Muscle layer of duodenum (tissue), 2 donors: Measurements from ENCODE around the gene RASA3.
"Not testable (repeated sequence)": the region's sequence is repeated elsewhere in the genome, so short reads cannot be mapped to it uniquely, and the experiment has no call there.

Experiments
- H3K27ac ChIP-seq: one replicate; pipeline ENCODE4 v1.7.0; 2013; ENCODE audit warnings: mild to moderate bottlenecking, low read length
- H3K27me3 ChIP-seq: one replicate; pipeline ENCODE4 v1.7.0; 2013; ENCODE audit warnings: low read depth, mild to moderate bottlenecking, control low read depth, low read length
- H3K36me3 ChIP-seq, 2 donors: one replicate each; pipeline ENCODE4 v1.7.0; 2013; ENCODE audit warnings: low read length in 2 of 2, control low read depth in 1 of 2, mild to moderate bottlenecking in 1 of 2; ENCODE audit not compliant: insufficient read depth in 2 of 2, control insufficient read depth in 1 of 2
- H3K4me1 ChIP-seq, 2 donors: one replicate each; pipeline ENCODE4 v1.7.0; 2013; ENCODE audit warnings: low read length in 2 of 2, mild to moderate bottlenecking in 2 of 2, control low read depth in 1 of 2, moderate library complexity in 1 of 2; ENCODE audit not compliant: insufficient read depth in 2 of 2, control insufficient read depth in 1 of 2
- H3K4me3 ChIP-seq, 2 donors: one replicate each; pipeline ENCODE4 v1.7.0; 2013; ENCODE audit warnings: low read length in 2 of 2, low read depth in 1 of 2, mild to moderate bottlenecking in 1 of 2
- H3K9me3 ChIP-seq, 2 donors: one replicate each; pipeline ENCODE4 v1.7.0; 2013; ENCODE audit warnings: low read length in 2 of 2, control low read depth in 1 of 2, mild to moderate bottlenecking in 1 of 2; ENCODE audit not compliant: control insufficient read depth in 1 of 2
- donor health status: healthy.

RASA3 gene

GRCh38 chr13:114155320-114155719 lies 22.9 kb upstream of the RASA3 start:
- Histone ChIP-seq H3K27me3 (no peaks in the 10 kb centered on the region), H3K4me3 (no peak overlapping the region), H3K27ac (no peak overlapping the region), H3K9me3 (no peaks in the 10 kb centered on the region), H3K4me1 (no peaks in the 10 kb centered on the region), H3K36me3 (no peaks in the 10 kb centered on the region)

- Histone ChIP-seq H3K4me1 (no peaks in the 10 kb centered on the region), H3K27ac (no peak overlapping the region), H3K27me3 (no peaks in the 10 kb centered on the region), H3K4me3 (no peak overlapping the region), H3K9me3 (no peaks in the 10 kb centered on the region), H3K36me3 (no peaks in the 10 kb centered on the region)
Observed at GRCh38 chr13:114154476-114154875, 22.1 kb upstream of the RASA3 start.

- Histone ChIP-seq H3K36me3 (no peaks in the 10 kb centered on the region), H3K9me3 (no peaks in the 10 kb centered on the region), H3K27me3 (no peaks in the 10 kb centered on the region), H3K4me3 (no peak overlapping the region), H3K27ac (no peak overlapping the region), H3K4me1 (no peaks in the 10 kb centered on the region)
Observed at GRCh38 chr13:114153485-114154080, 21.2 kb upstream of the RASA3 start.

- no peak overlapping the region for H3K4me3 ChIP-seq
- no peaks in the 10 kb centered on the region for H3K4me1 ChIP-seq
- H3K9me3 ChIP-seq, result no peaks in the 10 kb centered on the region
- no peak overlapping the region for H3K27ac ChIP-seq
- no peaks in the 10 kb centered on the region for H3K27me3 ChIP-seq
- no peaks in the 10 kb centered on the region for H3K36me3 ChIP-seq
Observed at GRCh38 chr13:114152831-114153371, 20.5 kb upstream of the RASA3 start.

GRCh38 chr13:114152285-114152645 lies 19.8 kb upstream of the RASA3 start:
- H3K36me3 ChIP-seq, result no peaks in the 10 kb centered on the region
- H3K4me1 ChIP-seq, result no peaks in the 10 kb centered on the region
- H3K27ac ChIP-seq, result no peak overlapping the region
- H3K4me3 ChIP-seq, result no peak overlapping the region
- no peaks in the 10 kb centered on the region for H3K27me3 ChIP-seq
- no peaks in the 10 kb centered on the region for H3K9me3 ChIP-seq

GRCh38 chr13:114151565-114152284 lies 19.3 kb upstream of the RASA3 start:
- no peaks in the 10 kb centered on the region for H3K4me1 ChIP-seq
- no peaks in the 10 kb centered on the region for H3K9me3 ChIP-seq
- no peaks in the 10 kb centered on the region for H3K27me3 ChIP-seq
- no peak overlapping the region for H3K27ac ChIP-seq
- no peaks in the 10 kb centered on the region for H3K36me3 ChIP-seq
- no peak overlapping the region for H3K4me3 ChIP-seq

GRCh38 chr13:114151031-114151430 lies 18.6 kb upstream of the RASA3 start:
- Histone ChIP-seq H3K27ac (no peak overlapping the region), H3K9me3 (no peaks in the 10 kb centered on the region), H3K27me3 (no peaks in the 10 kb centered on the region), H3K36me3 (no peaks in the 10 kb centered on the region), H3K4me1 (no peaks in the 10 kb centered on the region), H3K4me3 (no peak overlapping the region)

GRCh38 chr13:114149774-114150740 lies 17.6 kb upstream of the RASA3 start:
- Histone ChIP-seq H3K27me3 (no peaks in the 10 kb centered on the region), H3K4me1 (no peaks in the 10 kb centered on the region), H3K36me3 (no peaks in the 10 kb centered on the region), H3K9me3 (no peaks in the 10 kb centered on the region), H3K27ac (no peak overlapping the region), H3K4me3 (no peak overlapping the region)

GRCh38 chr13:114148886-114149285 lies 16.5 kb upstream of the RASA3 start:
- H3K27me3 ChIP-seq, H3K36me3 ChIP-seq, H3K4me3 ChIP-seq, H3K27ac ChIP-seq, H3K9me3 ChIP-seq, H3K4me1 ChIP-seq: not testable (repeated sequence)

- Histone ChIP-seq H3K27me3 (no peaks in the 10 kb centered on the region), H3K4me1 (no peaks in the 10 kb centered on the region), H3K36me3 (no peaks in the 10 kb centered on the region), H3K4me3 (no peak overlapping the region), H3K27ac (no peak overlapping the region), H3K9me3 (no peaks in the 10 kb centered on the region)
Observed at GRCh38 chr13:114148521-114148855, 16.1 kb upstream of the RASA3 start.

GRCh38 chr13:114147803-114148520 lies 15.5 kb upstream of the RASA3 start:
- Histone ChIP-seq H3K4me3 (no peak overlapping the region), H3K27me3 (no peaks in the 10 kb centered on the region), H3K4me1 (no peaks in the 10 kb centered on the region), H3K36me3 (no peaks in the 10 kb centered on the region), H3K9me3 (no peaks in the 10 kb centered on the region), H3K27ac (no peak overlapping the region)
